Activated CD8-positive, alpha-beta T cell treated with anti-CD3 and anti-CD28 coated beads, Interleukin-2, amount 10 ng/mL, durations not matched to agents 7 days and 5 days (primary cell): ENCODE measurements around the gene TIFAB. TPM values are rescaled to one million over a fixed set of nuclear protein-coding genes. Genes with fewer than 3 reads are reported as not detected.

Source experiments
- ATAC-seq: fragments of 150-1000 bp; cut with Tn5 transposase; one replicate; pipeline ENCODE4 v1.10.0; 2021; ENCODE audit warnings: moderate library complexity
- CTCF ChIA-PET: fragments of 350-600 bp; sonication (Branson Sonifier 250); formaldehyde crosslinking; loops from one replicate; lab custom pipeline; 2021; ENCODE audit warnings: antibody characterized with exemption; lab: Charles Lee
- POLR2A ChIA-PET: fragments of 350-600 bp; sonication (Branson Sonifier 250); formaldehyde crosslinking; loops from one replicate; lab custom pipeline; 2021; ENCODE audit warnings: antibody characterized with exemption; lab: Charles Lee
- DNase-seq: peaks from one replicate; pipeline ENCODE4 v3.0.0-alpha.2; 2020
- H3K27ac Mint-ChIP-seq: one replicate; pipeline ENCODE4 v1.8.0; 2021; ENCODE audit warnings: mild to moderate bottlenecking, mixed read lengths
- H3K27me3 Mint-ChIP-seq: one replicate; pipeline ENCODE4 v1.8.0; 2021; ENCODE audit warnings: low read depth, mixed read lengths
- H3K36me3 Mint-ChIP-seq: one replicate; pipeline ENCODE4 v1.8.0; 2021; ENCODE audit warnings: low read depth, mixed read lengths
- H3K4me1 Mint-ChIP-seq: one replicate; pipeline ENCODE4 v1.8.0; 2021; ENCODE audit warnings: low read depth, mixed read lengths
- H3K4me3 Mint-ChIP-seq: one replicate; pipeline ENCODE4 v1.8.0; 2021; ENCODE audit warnings: mild to moderate bottlenecking, mixed read lengths
- H3K9me3 Mint-ChIP-seq: one replicate; pipeline ENCODE4 v1.8.0; 2022; ENCODE audit warnings: mixed read lengths; ENCODE audit not compliant: insufficient read depth
- total RNA-seq, 2 experiments: library from RNA; stranded (reverse); gene quantifications; one replicate each; pipeline ENCODE4 v1.2.3, GENCODE V29; 2021

TIFAB gene
- total RNA-seq, 2 experiments from 2014 or later, result not detected

- Mint-ChIP-seq H3K27ac (no peak overlapping the region), H3K9me3 (no peaks in the 10 kb centered on the region), H3K36me3 (no peaks in the 10 kb centered on the region), H3K4me3 (no peak overlapping the region), H3K4me1 (no peaks in the 10 kb centered on the region), H3K27me3 (peaks cover 2% of the 10 kb centered on the region)
- ATAC-seq (no peak), DNase-seq (no peak)
- ChIA-PET POLR2A (no interaction called here), CTCF (interaction anchor here (1.1 to 2.6 kb wide), 3 partner anchors 17 to 121 kb away, joined by 3 to 9 read pairs (median 4); no protein-coding TSS in a partner anchor)
Observed at GRCh38 chr5:135445306-135445985, 6.7 kb downstream of the TIFAB start.

DNA sequence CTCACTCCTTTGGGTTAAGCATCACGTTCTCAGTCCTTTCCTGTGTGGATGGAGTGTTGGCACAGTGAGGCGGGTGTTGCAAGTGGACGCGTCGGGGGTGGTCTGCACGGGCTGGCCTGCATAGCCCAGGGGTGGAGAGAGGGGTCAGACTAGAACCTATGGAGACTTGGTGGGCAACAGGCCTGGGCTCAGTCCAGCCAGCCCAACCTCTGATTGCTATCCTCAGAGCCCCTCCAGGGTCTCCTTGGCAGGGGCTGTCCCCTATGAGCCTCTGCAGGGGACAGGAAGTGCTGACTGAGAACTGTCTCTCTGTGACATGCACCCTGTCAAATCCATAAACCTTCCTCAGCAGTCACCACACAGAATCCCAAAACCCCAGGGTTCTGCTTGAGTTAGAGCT is 7.3 kb downstream of the TIFAB start:
- Mint-ChIP-seq H3K4me1 (no peaks in the 10 kb centered on the region), H3K36me3 (no peaks in the 10 kb centered on the region), H3K4me3 (no peak overlapping the region), H3K27me3 (peaks cover 2% of the 10 kb centered on the region), H3K27ac (no peak overlapping the region), H3K9me3 (no peaks in the 10 kb centered on the region)
- POLR2A ChIA-PET, result no interaction called here
- CTCF ChIA-PET, result no interaction called here
- ATAC-seq (no peak), DNase-seq (no peak)

GRCh38 chr5:135444360-135444759 is 7.8 kb downstream of the TIFAB start:
- H3K4me1 Mint-ChIP-seq, result no peaks in the 10 kb centered on the region
- ChIA-PET POLR2A (no interaction called here), CTCF (interaction anchor here (1.0 kb wide), 1 partner anchor 19 kb away, joined by 3 read pairs; no protein-coding TSS in a partner anchor)
- DNase-seq, result no peak
- peaks cover 2% of the 10 kb centered on the region for H3K27me3 Mint-ChIP-seq
- H3K27ac Mint-ChIP-seq, result no peak overlapping the region
- H3K9me3 Mint-ChIP-seq, result no peaks in the 10 kb centered on the region
- no peaks in the 10 kb centered on the region for H3K36me3 Mint-ChIP-seq
- no peak for ATAC-seq
- H3K4me3 Mint-ChIP-seq, result no peak overlapping the region

DNA sequence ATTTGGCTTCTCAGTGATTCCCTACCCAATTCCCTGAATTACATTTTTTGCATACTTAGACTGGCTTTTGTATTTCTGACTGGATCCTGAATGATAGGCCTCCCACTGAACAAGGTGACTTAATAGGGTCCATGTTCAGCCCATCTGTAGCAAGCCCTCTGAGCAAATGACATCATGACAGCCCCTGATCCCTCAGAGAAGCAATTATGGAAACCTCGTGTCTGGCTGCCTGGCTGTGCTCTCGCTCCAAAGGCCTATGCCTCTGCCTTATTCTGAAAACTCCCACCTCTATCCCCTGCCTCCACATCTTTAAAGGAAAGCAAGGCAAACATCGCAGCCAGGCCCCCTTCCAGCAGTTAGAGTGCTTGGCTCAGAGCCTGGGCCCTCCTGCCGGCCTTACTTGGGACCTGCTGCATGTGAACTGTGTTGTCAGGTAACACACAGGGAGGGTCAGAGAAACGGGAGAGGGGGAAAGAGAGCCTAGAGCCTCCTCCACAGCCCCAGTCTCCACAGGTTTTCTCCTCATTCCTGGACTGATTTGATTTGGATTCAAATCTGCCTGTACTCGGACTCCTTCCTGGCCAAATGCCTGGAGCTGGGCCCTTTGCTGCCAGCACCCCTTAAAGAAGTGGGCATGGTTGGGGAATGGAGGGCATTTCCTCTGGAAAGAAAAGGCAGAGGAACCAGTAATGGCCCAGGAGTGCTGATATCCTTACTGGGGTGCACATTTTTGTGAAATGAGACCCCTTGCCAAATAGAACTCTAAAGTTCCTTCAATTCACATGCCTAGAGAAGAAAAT is 8.8 kb downstream of the TIFAB start:
- Mint-ChIP-seq H3K36me3 (no peaks in the 10 kb centered on the region), H3K27ac (no peak overlapping the region), H3K4me1 (no peaks in the 10 kb centered on the region), H3K27me3 (peaks cover 5% of the 10 kb centered on the region), H3K9me3 (no peaks in the 10 kb centered on the region), H3K4me3 (no peak overlapping the region)
- POLR2A ChIA-PET, result no interaction called here
- CTCF ChIA-PET, result interaction anchor here (1.0 kb wide), 1 partner anchor 18 kb away, joined by 3 read pairs; no protein-coding TSS in a partner anchor
- ATAC-seq (no peak), DNase-seq (no peak)

DNA sequence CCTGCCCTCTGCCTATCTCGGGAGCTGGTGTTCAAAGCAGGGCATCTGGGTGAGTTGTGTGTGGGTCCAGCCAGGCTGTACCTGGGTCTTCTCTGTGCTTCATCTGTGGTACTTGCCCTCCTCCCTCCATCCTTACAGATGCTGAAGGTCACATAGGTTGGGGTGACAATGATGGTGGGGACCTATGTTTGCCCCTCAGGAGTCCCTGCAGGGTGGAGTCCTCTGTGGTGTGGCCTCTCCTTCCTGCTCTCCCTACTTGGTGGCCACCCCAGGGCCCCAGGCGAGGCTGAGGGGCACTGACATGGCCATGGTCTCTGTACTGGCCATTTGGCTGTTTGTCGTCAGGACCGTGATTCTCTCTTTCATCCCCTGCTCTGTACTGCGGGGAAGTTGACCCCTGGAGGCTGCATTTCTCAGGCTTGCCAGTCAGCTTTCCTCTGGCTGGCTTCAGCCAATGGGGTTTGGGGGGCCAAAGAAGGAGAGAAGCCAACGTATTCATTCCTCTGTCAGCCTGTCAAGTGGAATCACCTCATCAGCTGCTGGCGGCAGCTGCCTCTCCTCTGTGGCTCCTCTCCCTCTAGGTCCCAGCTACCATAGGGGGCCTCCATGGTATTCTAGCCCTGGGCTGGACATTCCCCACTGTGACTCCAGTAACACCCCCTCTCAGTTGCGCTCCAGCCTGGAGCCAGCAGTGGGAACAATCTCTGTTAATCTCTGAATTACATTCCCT is 9.6 kb downstream of the TIFAB start:
- no peak overlapping the region for H3K27ac Mint-ChIP-seq
- H3K27me3 Mint-ChIP-seq, result peaks cover 6% of the 10 kb centered on the region
- H3K9me3 Mint-ChIP-seq, result no peaks in the 10 kb centered on the region
- ATAC-seq (no peak), DNase-seq (no peak)
- H3K36me3 Mint-ChIP-seq, result no peaks in the 10 kb centered on the region
- POLR2A ChIA-PET, result no interaction called here
- CTCF ChIA-PET, result interaction anchor here (1.0 kb wide), 1 partner anchor 124 kb away, joined by 3 read pairs; no protein-coding TSS in a partner anchor
- no peaks in the 10 kb centered on the region for H3K4me1 Mint-ChIP-seq
- H3K4me3 Mint-ChIP-seq, result no peak overlapping the region

GRCh38 chr5:135441919-135442318 is 10.2 kb downstream of the TIFAB start:
- Mint-ChIP-seq H3K27ac (no peak overlapping the region), H3K4me3 (no peak overlapping the region), H3K4me1 (no peaks in the 10 kb centered on the region), H3K27me3 (peaks cover 10% of the 10 kb centered on the region), H3K9me3 (no peaks in the 10 kb centered on the region), H3K36me3 (no peaks in the 10 kb centered on the region)
- ChIA-PET CTCF (interaction anchor here (1.0 to 1.7 kb wide), 2 partner anchors 16 to 124 kb away, joined by 3 to 6 read pairs; no protein-coding TSS in a partner anchor), POLR2A (no interaction called here)
- no peak for DNase-seq
- ATAC-seq, result no peak

DNA sequence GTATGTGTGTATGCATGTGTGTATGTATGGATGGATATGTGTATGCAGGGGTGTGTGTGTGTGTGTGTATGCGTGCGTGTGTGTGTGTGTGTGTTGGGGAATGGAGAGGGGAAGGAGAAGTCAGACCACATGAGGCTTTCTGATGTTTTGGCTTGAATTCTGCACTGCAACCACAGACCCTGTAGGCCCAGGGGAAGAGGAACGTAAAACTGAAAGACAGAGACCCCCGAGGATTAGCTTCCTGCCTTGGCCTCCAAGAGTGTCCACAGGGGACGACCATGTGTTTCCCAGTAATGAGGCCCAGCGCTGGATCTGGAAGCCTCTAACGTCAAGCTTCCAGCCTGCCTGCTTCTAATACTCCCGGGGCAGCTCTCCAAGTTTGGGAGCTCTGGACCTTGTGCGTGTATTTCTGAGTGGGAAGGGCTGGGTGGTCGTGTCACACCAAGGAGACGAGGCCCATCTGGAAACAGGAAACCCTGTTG is 10.8 kb downstream of the TIFAB start:
- H3K27ac Mint-ChIP-seq, result no peak overlapping the region
- peaks cover 13% of the 10 kb centered on the region for H3K27me3 Mint-ChIP-seq
- CTCF ChIA-PET, result interaction anchor here (0.9 to 1.7 kb wide), 3 partner anchors 15 to 120 kb away, joined by 3 to 10 read pairs (median 6); no protein-coding TSS in a partner anchor
- H3K9me3 Mint-ChIP-seq, result no peaks in the 10 kb centered on the region
- DNase-seq, result no peak
- no peak for ATAC-seq
- POLR2A ChIA-PET, result no interaction called here
- no peaks in the 10 kb centered on the region for H3K4me1 Mint-ChIP-seq
- no peak overlapping the region for H3K4me3 Mint-ChIP-seq
- no peaks in the 10 kb centered on the region for H3K36me3 Mint-ChIP-seq

DNA sequence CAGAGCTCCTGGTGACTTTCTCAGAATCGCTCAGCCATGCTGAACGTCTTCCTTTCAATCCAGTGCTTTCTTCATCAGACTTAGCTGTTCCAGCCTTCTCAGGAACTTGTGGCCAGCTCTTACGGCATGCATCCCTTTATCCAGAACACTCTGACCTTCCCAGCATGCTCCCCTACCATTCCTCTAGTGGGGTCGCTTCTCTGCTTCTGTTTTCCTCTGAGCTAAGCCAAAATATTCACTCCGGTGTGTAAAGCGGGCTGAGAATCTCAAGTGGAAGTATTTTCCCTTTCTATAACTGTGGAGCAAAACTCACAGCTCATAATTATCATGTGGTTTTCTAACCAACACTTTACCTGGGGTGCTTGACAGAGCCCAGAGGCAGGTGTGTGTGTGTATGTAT is 11.2 kb downstream of the TIFAB start:
- H3K4me3 Mint-ChIP-seq, result no peak overlapping the region
- peaks cover 15% of the 10 kb centered on the region for H3K27me3 Mint-ChIP-seq
- DNase-seq (no peak), ATAC-seq (no peak)
- H3K36me3 Mint-ChIP-seq, result no peaks in the 10 kb centered on the region
- H3K27ac Mint-ChIP-seq, result no peak overlapping the region
- ChIA-PET POLR2A (no interaction called here), CTCF (interaction anchor here (0.7 to 1.7 kb wide), 4 partner anchors 15 to 125 kb away, joined by 3 to 10 read pairs (median 4); no protein-coding TSS in a partner anchor)
- H3K9me3 Mint-ChIP-seq, result no peaks in the 10 kb centered on the region
- H3K4me1 Mint-ChIP-seq, result no peaks in the 10 kb centered on the region

GRCh38 chr5:135439231-135440205 is 12.6 kb downstream of the TIFAB start:
- ChIA-PET CTCF (interaction anchor here (0.6 to 1.6 kb wide), 2 partner anchors 14 to 18 kb away, joined by 3 to 10 read pairs; no protein-coding TSS in a partner anchor), POLR2A (no interaction called here)
- Mint-ChIP-seq H3K9me3 (no peaks in the 10 kb centered on the region), H3K4me3 (no peak overlapping the region), H3K4me1 (no peaks in the 10 kb centered on the region), H3K36me3 (no peaks in the 10 kb centered on the region), H3K27ac (no peak overlapping the region), H3K27me3 (peaks cover 17% of the 10 kb centered on the region)
- no peak for ATAC-seq
- peak; percentile 16 for DNase-seq

DNA sequence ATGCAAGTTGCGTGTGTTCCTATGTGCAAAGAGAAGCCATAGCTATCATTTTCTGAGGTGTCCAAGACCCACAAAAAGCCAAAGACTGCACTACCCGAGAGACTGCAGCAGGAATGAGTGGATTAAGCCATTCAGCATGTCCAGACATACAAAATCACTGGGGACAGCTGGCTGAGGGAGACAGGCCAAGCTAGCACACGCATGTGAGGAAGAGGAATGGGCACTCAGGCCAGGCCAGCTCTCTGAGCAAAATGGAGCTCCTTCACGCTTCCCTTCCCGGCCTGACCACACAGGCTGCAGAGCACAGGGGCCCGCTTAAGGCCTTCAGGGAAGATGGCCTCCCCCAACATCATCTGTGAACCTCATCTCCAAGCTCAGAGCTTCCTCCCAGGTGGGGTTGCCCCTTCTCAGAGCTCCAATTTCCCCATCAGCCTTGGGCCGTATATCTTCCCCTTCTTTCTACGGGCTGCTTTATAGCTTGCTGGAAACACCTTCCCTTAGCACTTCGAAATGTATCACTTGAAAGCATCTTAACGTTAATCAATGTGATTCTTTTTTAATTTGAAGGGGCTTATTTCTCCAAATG is 13.4 kb downstream of the TIFAB start:
- no peak overlapping the region for H3K27ac Mint-ChIP-seq
- no peak overlapping the region for H3K4me3 Mint-ChIP-seq
- H3K36me3 Mint-ChIP-seq, result no peaks in the 10 kb centered on the region
- H3K27me3 Mint-ChIP-seq, result peaks cover 17% of the 10 kb centered on the region
- POLR2A ChIA-PET, result no interaction called here
- DNase-seq, result peak; percentile 17
- CTCF ChIA-PET, result interaction anchor here (1.0 to 1.5 kb wide), 2 partner anchors 13 to 128 kb away, joined by 5 to 6 read pairs; no protein-coding TSS in a partner anchor
- H3K4me1 Mint-ChIP-seq, result no peaks in the 10 kb centered on the region
- no peaks in the 10 kb centered on the region for H3K9me3 Mint-ChIP-seq
- no peak for ATAC-seq
